GM13976 (cell line): Measurements from ENCODE around the gene ARHGAP35.
"Not testable (repeated sequence)": the region's sequence is repeated elsewhere in the genome, so short reads cannot be mapped to it uniquely, and the experiment has no call there.

Experiments used
- DNase-seq: peaks from one replicate; pipeline ENCODE4 v3.0.0; 2012; ENCODE audit warnings: low spot score
- in situ Hi-C: fragments of 300-500 bp; cut with MboI; formaldehyde crosslinking; loops from one replicate; pipeline ENCODE4 v1.12.0; 2022; ENCODE audit warnings: low sequenced_read_pairs, mixed read lengths, inconsistent platforms; ENCODE audit not compliant: unreplicated experiment
- TF ChIP-seq, protein P1 (sequence below): IDR thresholded peaks from 2 replicates; pipeline ENCODE4 v1.5.1; 2012; ENCODE audit warnings: borderline replicate concordance, mild to moderate bottlenecking; ENCODE audit not compliant: insufficient read depth; ENCODE audit errors: extremely low read depth, missing control alignments, control extremely low read depth

The ARHGAP35 gene

DNA sequence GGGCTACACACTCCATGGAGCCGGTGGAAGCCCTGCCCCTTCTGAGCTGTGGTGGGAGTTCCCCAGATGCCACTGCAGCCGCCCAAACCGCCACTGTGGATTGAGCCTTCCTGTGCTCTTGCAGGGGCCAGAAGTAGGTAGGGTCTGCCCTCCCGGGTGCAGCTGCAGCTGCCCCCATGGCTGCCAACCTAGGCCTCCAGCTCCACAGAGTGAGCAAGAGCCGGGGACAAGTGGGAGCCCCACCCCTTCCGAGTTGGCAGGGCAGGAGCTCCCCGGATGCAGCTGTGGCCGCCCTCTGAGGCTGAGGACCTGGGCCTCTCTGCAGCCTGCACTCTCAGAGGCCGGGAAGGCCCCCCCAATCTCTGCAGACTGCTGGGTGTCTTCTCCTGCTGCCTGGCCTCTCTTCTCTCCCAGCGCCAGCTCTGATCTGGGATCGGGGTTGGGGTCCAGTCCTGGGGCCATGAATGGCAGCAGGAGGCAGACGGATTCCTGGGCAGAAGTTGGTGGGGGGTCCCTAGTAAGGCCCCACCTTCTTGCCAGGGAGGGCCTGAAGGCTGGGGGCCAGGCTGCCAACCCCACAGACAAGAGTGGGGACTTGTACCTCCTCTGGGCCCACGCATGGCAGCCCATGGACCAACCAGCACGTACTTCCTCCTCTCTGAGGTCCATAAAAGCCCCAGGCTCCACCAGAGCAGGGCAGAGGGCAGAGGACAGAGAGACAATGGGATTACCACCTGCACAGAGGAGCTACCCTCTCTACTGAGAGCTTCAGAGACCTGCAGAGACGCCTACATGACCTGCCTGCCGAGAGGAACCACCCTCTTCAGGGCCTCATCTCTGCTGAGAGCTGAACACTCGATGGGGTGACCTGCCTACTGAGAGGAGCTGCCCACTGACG, 39.0 kb upstream of the ARHGAP35 start:
- TF ChIP-seq, protein P1, sequence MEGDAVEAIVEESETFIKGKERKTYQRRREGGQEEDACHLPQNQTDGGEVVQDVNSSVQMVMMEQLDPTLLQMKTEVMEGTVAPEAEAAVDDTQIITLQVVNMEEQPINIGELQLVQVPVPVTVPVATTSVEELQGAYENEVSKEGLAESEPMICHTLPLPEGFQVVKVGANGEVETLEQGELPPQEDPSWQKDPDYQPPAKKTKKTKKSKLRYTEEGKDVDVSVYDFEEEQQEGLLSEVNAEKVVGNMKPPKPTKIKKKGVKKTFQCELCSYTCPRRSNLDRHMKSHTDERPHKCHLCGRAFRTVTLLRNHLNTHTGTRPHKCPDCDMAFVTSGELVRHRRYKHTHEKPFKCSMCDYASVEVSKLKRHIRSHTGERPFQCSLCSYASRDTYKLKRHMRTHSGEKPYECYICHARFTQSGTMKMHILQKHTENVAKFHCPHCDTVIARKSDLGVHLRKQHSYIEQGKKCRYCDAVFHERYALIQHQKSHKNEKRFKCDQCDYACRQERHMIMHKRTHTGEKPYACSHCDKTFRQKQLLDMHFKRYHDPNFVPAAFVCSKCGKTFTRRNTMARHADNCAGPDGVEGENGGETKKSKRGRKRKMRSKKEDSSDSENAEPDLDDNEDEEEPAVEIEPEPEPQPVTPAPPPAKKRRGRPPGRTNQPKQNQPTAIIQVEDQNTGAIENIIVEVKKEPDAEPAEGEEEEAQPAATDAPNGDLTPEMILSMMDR: no peak
- in situ Hi-C loops: loop anchor here (10.0 kb wide), 1 partner anchor 47 kb away; no protein-coding TSS in a partner anchor
- peak; percentile 62 for DNase-seq

DNA sequence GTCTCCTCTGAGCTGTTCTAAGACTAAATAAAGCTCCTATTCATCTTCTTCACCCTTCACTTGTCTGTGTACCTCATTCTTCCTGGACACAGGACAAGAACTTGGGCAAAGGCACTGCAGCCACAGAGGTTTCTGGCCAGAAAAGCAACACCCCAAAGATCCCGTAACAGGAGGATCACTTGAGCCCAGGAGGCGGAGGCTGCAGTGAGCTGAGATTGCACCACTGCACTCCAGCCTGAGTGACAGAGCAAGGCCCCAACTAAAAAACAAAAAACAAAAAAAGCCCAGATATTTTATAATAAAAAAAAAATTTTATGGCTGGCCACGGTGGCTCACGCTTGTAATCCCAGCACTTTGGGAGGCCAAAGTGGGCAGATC, 38.4 kb upstream of the ARHGAP35 start:
- DNase-seq: not testable (repeated sequence)
- in situ Hi-C loops: loop anchor here (10.0 kb wide), 1 partner anchor 48 kb away; no protein-coding TSS in a partner anchor

DNA sequence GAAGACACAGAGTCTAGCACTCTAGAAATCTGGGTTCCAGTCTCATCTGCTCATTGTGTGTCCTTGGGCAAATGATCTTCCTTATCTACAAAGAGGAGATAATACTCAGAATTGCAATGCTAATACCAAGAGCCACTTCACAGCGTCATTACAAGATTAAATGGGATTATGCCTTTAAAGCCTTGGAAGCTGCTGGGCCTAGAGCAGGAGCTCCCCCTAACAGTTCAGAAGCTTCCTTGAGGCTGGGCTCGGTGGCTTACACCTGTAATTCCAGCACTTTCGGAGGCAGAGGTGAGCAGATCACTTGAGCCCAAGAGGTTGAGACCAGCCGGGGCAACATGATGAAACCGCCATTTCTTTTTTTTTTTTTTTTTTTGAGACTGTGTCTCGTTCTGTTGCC, 37.7 kb upstream of the ARHGAP35 start:
- TF ChIP-seq, protein P1: no peak
- in situ Hi-C loops: loop anchor here (10.0 kb wide), 1 partner anchor 48 kb away; no protein-coding TSS in a partner anchor
- DNase-seq: no peak

DNA sequence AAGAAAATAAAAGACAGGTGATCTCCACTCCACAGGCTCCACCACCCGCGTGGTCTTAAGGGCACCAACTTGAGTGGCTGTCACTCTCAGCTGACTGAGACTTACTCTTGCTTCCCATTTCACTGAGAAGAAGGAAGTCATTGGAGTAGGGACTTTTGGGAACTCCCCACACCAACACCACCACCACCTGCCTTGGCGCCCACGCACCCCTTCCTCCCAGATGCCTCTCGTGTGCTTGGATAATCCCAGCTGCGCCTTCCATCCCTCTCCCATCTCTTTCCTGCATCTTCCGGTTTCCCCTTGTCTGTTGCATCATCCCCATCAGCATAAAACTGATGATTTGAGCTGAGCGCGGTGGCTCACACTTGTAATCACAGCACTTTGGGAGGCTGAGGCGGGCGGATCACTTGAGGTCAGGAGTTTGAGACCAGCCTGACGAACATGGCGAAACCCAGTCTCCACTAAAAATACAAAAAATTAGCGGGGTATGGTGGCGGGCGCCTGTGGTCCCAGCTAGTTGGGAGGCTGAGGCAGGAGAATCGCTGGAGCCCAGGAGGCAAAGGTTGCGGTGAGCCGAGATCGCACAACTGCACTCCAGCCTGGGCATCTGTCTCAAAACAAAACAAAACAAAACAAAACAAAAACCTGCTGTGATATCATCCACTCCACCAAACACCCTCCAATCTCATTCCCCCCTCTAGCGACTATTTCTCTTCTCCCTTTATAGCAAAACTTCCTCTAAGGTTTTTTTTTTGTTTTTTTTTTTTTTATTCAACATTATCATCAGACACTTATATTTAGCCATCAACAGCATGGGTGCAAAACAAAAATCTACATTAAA, 35.7 kb upstream of the ARHGAP35 start:
- in situ Hi-C loops: loop anchor here (10.0 kb wide), 1 partner anchor 50 kb away; no protein-coding TSS in a partner anchor
- DNase-seq: peak; percentile 66
- TF ChIP-seq, protein P1: no peak

DNA sequence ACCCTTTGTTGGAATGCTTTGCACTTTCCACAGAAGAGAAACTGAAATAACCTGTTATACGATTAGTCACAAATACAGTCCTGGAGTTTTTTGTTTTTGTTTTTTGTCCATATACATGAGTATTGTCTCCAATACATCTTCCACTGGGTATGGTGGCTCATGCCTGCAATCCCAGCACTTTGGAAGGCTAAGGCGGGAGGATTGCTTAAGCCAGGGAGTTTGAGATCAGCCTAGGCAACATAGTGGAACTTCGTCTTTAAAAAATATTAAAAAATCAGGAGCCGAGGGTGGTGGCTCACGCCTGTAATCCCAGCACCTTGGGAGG, 35.1 kb upstream of the ARHGAP35 start:
- DNase-seq: no peak
- in situ Hi-C loops: loop anchor here (10.0 kb wide), 1 partner anchor 51 kb away; no protein-coding TSS in a partner anchor
- TF ChIP-seq, protein P1: peak; percentile 5

DNA sequence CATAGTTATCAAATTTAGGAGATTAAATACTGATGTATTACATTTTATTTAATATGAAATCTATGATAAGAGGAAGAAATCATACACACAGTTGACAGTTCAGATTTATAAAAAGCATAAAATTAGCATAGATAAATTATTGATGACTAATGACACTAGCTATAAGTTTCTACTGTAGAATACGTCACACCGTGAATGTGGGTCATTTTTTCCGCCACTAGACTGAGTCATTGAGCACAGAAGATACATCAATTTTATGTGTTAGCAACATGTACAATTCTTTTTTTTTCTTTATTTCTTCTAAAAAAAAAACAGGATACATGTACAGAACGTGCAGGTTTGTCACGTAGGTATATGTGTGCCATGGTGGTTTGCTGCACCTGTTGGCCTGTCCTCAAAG, 32.3 kb upstream of the ARHGAP35 start:
- no peak for DNase-seq
- in situ Hi-C loops: loop anchor here (10.0 kb wide), 1 partner anchor 54 kb away; no protein-coding TSS in a partner anchor
- TF ChIP-seq, protein P1: no peak

DNA sequence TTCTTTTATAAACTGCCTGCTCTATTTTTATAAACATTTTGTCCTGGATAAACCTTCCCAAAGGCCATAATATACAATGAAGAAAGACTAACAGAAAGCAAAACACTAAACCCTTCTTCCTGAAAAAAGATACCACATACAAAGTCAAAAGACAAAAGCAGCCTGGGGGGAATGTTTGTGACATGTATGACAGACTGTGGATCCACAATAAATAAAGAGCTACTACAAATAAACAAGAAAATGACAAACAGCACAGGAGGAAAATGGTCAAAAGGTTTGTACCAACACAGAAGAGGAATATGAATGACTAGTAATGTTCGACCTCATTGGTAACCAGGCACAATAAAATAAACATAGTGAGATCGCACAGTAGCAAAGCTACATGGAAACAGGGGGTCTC, 29.9 kb upstream of the ARHGAP35 start:
- in situ Hi-C loops: no loop called here
- DNase-seq: no peak
- TF ChIP-seq, protein P1: no peak
